Osteocyte (in vitro differentiated cells): ENCODE data around the gene C5. TPM values are rescaled to one million over a fixed set of nuclear protein-coding genes. Genes with fewer than 3 reads are reported as not detected.
"Not testable (repeated sequence)": the region's sequence is repeated elsewhere in the genome, so short reads cannot be mapped to it uniquely, and the experiment has no call there.

Source experiments
- DNase-seq: peaks from one replicate; pipeline ENCODE4 v3.0.0; 2021; ENCODE audit warnings: mixed read lengths; ENCODE audit not compliant: unreplicated experiment; ENCODE audit errors: extremely low spot score
- H3K27ac Mint-ChIP-seq: one replicate; pipeline ENCODE4 v1.8.0; 2021; ENCODE audit warnings: mild to moderate bottlenecking, mixed read lengths; ENCODE audit not compliant: unreplicated experiment
- H3K27me3 Mint-ChIP-seq: one replicate; pipeline ENCODE4 v1.8.0; 2021; ENCODE audit warnings: mixed read lengths; ENCODE audit not compliant: unreplicated experiment
- H3K36me3 Mint-ChIP-seq: one replicate; pipeline ENCODE4 v1.8.0; 2021; ENCODE audit warnings: mixed read lengths; ENCODE audit not compliant: unreplicated experiment
- H3K4me1 Mint-ChIP-seq: one replicate; pipeline ENCODE4 v1.8.0; 2021; ENCODE audit warnings: mixed read lengths; ENCODE audit not compliant: unreplicated experiment
- H3K4me3 Mint-ChIP-seq: one replicate; pipeline ENCODE4 v1.8.0; 2021; ENCODE audit warnings: mild to moderate bottlenecking, moderate library complexity, mixed read lengths; ENCODE audit not compliant: unreplicated experiment
- H3K9me3 Mint-ChIP-seq: one replicate; pipeline ENCODE4 v1.8.0; 2021; ENCODE audit warnings: mixed read lengths; ENCODE audit not compliant: unreplicated experiment
- total RNA-seq: library from RNA; stranded (reverse); gene quantifications from 2 replicates; pipeline ENCODE4 v1.2.1, GENCODE V29; 2021
- TF ChIP-seq, protein P1 (sequence below): fragments of 200-600 bp; sonication (generic); IDR thresholded peaks from 2 replicates; pipeline ENCODE4 v1.5.0; 2021; ENCODE audit warnings: antibody characterized with exemption, mild to moderate bottlenecking, moderate library complexity

Gene C5
- total RNA-seq, 1 donor from 2014 or later, result 6.3 TPM

DNA sequence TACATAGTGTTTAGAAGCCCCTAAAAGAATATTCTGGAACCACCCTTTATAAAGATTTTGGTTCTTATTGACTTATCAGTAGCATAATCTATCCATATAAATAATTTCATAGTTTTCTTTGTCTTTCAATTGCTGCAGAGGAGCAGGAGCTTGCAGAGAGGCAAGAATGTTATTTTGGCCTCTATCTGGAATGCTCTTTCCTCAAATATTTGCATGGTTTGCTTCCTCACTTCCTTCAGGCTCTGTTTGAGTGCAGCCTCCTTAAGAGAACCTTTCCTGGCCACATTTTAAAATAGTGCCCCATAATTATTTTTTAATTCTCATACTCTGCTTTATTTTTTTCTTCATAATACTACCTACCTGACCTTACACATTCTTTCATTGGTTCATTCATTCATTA is 1.5 kb downstream of the C5 start:
- H3K27me3 Mint-ChIP-seq, result no peaks in the 10 kb centered on the region
- peak overlapping the region; percentile 3 for H3K27ac Mint-ChIP-seq
- H3K4me3 Mint-ChIP-seq, result no peak overlapping the region

DNA sequence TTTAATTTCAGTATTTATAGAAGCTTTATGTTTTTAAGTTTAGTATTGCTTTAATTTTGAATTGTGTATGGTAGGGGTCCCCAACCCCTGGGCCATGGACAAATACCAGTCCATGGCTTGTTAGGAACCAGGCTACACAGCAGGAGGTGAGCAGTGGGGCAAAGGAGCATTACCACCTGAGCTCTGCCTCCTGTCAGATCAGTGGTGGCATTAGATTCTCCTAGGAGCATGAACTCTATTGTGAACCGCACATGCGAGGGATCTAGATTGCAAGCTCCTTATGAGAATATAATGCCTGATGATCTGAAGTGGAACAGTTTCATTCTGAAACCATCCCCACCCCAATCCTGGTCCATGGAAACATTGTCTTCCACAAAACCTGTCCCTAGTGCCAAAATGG is 1.9 kb downstream of the C5 start:
- no peak for DNase-seq
- Mint-ChIP-seq H3K9me3 (no peaks in the 10 kb centered on the region), H3K27me3 (no peaks in the 10 kb centered on the region), H3K27ac (no peak overlapping the region), H3K4me1 (peaks cover 10% of the 10 kb centered on the region), H3K4me3 (no peak overlapping the region), H3K36me3 (no peaks in the 10 kb centered on the region)
- TF ChIP-seq, protein P1, sequence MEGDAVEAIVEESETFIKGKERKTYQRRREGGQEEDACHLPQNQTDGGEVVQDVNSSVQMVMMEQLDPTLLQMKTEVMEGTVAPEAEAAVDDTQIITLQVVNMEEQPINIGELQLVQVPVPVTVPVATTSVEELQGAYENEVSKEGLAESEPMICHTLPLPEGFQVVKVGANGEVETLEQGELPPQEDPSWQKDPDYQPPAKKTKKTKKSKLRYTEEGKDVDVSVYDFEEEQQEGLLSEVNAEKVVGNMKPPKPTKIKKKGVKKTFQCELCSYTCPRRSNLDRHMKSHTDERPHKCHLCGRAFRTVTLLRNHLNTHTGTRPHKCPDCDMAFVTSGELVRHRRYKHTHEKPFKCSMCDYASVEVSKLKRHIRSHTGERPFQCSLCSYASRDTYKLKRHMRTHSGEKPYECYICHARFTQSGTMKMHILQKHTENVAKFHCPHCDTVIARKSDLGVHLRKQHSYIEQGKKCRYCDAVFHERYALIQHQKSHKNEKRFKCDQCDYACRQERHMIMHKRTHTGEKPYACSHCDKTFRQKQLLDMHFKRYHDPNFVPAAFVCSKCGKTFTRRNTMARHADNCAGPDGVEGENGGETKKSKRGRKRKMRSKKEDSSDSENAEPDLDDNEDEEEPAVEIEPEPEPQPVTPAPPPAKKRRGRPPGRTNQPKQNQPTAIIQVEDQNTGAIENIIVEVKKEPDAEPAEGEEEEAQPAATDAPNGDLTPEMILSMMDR, result no peak

More for the DNA sequence above, 1.5 kb downstream of the C5 start:
- H3K4me1 Mint-ChIP-seq, result peaks cover 10% of the 10 kb centered on the region
- H3K9me3 Mint-ChIP-seq, result no peaks in the 10 kb centered on the region
- H3K36me3 Mint-ChIP-seq, result no peaks in the 10 kb centered on the region
- TF ChIP-seq, protein P1, result no peak
- no peak for DNase-seq

DNA sequence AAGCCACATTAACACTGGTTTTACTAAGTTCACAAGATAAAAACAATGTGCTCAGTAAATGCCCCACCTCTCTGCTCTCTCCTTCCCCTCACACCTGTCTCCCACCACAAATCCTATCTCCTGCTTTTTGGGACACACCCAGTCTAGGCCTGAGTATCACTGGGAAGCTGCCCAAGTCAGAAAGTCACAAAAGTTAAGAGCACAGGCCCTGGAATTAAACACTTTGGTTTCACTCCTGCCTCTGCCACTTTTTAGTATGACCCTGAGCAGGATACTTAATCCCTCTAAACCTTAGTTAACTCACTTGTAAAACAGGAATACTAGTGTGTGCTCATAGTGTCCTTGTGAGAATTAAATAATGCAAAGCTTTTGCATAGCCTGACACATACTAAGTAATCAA is 11.3 kb downstream of the C5 start:
- no peaks in the 10 kb centered on the region for H3K4me1 Mint-ChIP-seq
- no peaks in the 10 kb centered on the region for H3K27me3 Mint-ChIP-seq
- TF ChIP-seq, protein P1, result no peak
- no peak overlapping the region for H3K27ac Mint-ChIP-seq
- no peaks in the 10 kb centered on the region for H3K9me3 Mint-ChIP-seq
- peaks cover 10% of the 10 kb centered on the region for H3K36me3 Mint-ChIP-seq
- DNase-seq, result no peak
- H3K4me3 Mint-ChIP-seq, result no peak overlapping the region

DNA sequence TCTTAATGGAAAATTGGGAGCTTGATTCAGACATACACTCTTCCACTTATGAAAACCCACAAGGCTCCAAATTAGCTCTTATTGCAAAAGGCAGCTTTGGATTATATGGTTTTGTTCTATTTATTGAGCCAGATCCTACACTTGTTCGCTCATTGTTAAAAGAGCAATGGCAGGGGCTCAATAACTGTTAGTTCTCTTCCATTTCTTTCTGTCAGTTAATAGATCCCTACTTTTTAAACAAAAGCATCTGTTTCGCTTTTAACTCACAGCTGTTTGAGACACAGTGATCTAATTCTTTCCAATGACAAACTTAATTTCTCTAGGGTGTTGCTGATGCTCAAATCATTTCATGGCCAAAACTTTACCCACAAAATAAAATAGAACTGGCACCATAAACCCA is 11.7 kb downstream of the C5 start:
- no peaks in the 10 kb centered on the region for H3K4me1 Mint-ChIP-seq
- no peaks in the 10 kb centered on the region for H3K27me3 Mint-ChIP-seq
- H3K4me3 Mint-ChIP-seq, result no peak overlapping the region
- no peak for DNase-seq
- TF ChIP-seq, protein P1, result no peak
- no peak overlapping the region for H3K27ac Mint-ChIP-seq
- H3K9me3 Mint-ChIP-seq, result no peaks in the 10 kb centered on the region
- peaks cover 10% of the 10 kb centered on the region for H3K36me3 Mint-ChIP-seq

DNA sequence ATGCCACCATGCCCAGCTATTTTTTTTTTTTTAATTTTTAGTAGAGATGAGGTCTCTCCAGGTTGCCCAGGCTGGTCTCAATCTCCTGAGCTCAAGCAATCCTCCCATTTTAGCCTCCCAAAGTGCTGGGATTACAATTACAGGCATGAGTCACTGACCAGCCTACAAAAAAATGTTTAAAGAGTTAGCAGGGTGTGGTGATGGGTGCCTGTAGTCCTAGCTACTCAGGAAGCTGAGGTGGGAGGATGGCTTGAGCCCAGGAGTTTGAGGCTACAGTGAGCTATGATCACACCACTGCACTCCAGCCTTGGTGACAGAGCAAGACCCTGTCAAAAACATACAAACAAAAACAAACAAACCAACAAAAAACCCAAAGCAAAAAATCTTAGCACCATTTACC is 14.4 kb downstream of the C5 start:
- DNase-seq, H3K9me3 Mint-ChIP-seq, H3K4me3 Mint-ChIP-seq, H3K27me3 Mint-ChIP-seq, H3K27ac Mint-ChIP-seq, H3K4me1 Mint-ChIP-seq: not testable (repeated sequence)
- H3K36me3 Mint-ChIP-seq, result peaks cover 10% of the 10 kb centered on the region

DNA sequence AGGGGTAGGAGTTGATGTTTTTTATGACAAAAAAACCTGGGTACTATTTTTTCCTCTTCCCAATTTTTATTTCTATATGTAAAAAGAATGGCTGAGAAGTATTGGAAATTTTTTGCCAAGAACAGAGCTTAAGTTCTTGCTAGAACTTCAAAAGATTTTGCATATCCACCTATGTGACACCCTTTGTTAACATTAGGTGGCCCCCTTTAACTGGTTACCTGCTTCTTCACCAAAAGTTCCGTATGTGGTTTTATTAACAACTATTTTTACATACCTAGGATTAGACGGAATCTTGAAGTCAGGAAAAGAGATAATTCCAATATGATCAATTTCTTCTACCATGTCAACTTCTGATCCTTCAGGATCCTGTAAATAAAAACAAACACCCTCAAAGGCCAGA is 15.5 kb downstream of the C5 start:
- H3K27ac Mint-ChIP-seq, result no peak overlapping the region
- no peaks in the 10 kb centered on the region for H3K9me3 Mint-ChIP-seq
- H3K4me1 Mint-ChIP-seq, result no peaks in the 10 kb centered on the region
- peaks cover 12% of the 10 kb centered on the region for H3K36me3 Mint-ChIP-seq
- no peak for DNase-seq
- H3K4me3 Mint-ChIP-seq, result no peak overlapping the region
- H3K27me3 Mint-ChIP-seq, result no peaks in the 10 kb centered on the region
- TF ChIP-seq, protein P1, result no peak
